ACHN (cell line): ENCODE results near the gene GRIN2C.
A peak's percentile ranks its signal among the peaks of the same experiment; 100 is the strongest.

Experiments used
- DNase-seq: peaks from one replicate; pipeline ENCODE4 v3.0.0-alpha.2; 2015
- in situ Hi-C: cut with HindIII; loops from 2 replicates; pipeline ENCODE4 v1.10.0; 2017; ENCODE audit warnings: low sequenced_read_pairs, low pct_ligation_motif_present, low pct_unique_long_range_greater_than_20kb

Gene GRIN2C

GRCh38 chr17:74833501-74834377, 25.9 kb downstream of the GRIN2C start:
- in situ Hi-C loops, result no loop called here
- DNase-seq, result peak; percentile 72

- in situ Hi-C loops, result no loop called here
- no peak for DNase-seq
Measured at GRCh38 chr17:74832421-74832820, 27.3 kb downstream of the GRIN2C start.

DNA sequence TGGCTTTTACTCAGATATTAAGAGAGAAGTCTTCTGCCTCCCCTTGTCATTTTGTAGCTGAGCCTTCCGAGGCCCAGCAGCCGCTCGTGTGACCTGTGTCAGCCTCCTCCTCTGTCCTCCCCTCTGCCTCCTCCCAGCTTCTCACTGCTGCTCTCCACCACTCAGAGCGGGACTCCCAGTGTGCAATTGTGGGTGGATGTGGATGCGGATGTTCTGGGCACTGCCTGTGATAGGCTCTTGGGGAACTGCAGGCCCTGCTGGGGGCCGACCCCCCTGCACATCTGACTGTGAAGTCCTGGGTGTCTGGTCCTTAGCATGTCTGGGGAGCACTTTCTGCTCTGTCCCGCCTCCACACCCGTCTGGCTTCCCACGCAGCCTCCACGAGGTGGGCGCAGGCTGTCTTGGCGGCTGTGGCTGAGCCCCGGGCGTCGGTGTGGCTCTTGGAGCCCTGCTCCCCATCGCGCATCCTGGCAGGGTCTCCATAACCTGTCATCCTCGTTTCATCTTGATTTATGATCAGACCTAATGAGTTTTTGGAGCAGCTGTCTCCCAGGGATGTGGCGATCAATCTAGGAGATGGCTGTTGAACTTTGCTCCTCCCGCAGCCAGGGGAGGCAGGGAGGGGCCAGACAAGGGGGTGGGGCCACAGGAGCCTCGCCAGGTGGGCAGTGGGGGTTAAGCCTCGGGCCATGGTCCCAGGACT, 28.1 kb downstream of the GRIN2C start:
- in situ Hi-C loops, result no loop called here
- DNase-seq, result no peak

GRCh38 chr17:74830861-74831260, 28.8 kb downstream of the GRIN2C start:
- no peak for DNase-seq
- in situ Hi-C loops, result no loop called here

DNA sequence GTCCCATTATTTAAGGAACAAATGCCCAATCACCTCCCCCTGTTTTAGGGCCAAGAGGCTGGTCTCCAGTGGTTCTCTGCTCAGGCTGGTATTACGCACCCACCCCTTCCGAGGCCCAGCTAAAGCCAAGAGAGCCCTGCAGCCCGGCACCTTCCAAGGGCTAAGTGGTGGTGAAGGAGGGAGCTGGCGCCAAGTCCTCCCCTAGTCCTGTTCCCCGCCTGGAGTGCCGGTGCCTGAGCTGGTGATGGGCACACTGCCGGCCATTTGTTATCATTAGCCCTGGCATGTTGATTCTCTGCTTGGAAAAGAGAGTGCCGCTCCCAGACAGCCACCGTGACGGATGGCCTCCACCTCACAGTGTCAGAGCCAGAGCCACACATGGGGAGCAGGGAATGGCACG, 31.9 kb downstream of the GRIN2C start:
- DNase-seq, result no peak
- in situ Hi-C loops, result no loop called here

- in situ Hi-C loops, result no loop called here
- no peak for DNase-seq
Measured at GRCh38 chr17:74825952-74826719, 33.5 kb downstream of the GRIN2C start.

DNA sequence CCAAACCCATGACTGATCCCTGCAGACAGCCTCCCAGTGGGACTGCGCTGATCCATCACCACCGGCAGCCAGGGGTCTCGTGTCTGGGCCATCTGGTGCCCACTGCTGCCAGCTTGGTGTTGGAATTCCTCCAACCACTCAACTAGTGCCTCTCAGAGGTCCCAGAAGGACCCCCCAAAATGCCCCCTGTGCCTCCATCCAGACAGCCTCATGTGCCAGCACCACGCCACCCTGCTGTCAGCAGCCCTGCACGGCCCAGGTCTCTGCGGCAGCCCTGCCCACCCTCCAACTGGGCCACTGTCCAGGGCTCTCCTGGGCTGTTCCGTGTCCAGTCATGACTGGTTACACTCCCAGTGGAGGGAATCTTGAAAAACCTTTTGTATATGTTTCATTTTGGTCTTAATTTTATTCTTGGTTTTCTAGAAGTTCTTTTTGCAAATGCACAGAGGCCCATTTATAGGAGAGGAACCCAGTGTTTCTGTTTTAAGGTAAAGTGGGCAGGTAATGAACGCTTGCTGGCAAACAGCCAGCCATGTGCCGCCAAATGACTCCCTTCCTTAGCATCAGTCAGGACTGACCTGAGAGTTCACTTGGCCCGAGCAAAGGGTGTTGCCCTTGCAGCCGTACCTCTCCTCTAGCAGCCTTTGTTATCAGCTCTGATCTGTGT, 34.6 kb downstream of the GRIN2C start:
- no peak for DNase-seq
- in situ Hi-C loops, result no loop called here

DNA sequence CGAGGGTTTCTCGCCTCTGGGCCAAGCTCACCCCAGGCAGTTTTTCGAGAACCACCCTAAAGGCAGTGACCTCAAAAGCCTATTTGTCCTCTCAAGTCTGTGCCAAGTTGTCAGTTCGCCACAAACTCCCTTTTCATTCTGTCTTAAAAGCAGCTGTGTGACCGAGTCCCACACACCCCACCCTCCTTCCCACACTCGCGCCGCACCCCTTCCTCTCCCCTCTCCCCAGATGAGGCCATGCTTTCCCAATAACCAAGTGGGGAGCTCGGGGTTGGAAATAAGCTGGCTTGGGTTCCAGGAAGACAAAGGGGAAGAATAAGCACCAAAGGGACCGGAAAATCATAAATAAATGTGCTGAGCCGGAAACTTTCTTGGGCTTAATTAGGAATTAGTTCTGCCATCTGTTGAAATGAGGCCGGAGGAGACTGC, 36.7 kb downstream of the GRIN2C start:
- no peak for DNase-seq
- in situ Hi-C loops, result no loop called here

DNA sequence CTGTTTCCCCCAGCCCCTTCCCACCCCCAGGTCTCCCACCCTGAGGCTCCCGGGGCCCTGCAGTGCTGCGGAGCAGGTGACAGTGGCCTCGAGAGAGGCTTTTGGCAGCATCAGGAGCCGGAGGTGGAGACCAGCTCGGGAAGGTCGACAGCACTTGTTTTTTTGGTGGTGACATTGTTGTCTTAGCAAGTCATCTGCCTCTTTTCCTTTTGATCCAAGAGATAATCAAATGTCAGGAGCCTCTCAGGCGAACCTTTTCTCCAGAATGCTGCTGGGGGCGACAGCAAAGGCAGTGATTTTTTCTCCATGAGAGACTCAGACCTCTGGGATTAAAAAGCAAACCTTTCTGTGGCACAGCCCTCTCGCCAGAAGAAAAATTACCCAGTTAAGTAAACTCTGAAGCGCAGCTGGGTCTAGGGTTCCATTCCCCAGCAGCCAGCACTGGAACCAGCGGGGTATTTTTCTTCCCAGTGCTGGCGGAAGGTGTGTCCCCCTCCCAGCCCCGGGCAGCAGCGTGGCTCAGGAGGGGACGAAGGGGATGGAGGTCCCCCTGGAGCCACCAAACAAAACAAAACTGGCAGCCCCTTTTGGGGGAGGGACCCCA, 37.2 kb downstream of the GRIN2C start:
- DNase-seq, result no peak
- in situ Hi-C loops, result no loop called here

- in situ Hi-C loops, result no loop called here
- DNase-seq, result no peak
Measured at GRCh38 chr17:74821655-74822334, 37.9 kb downstream of the GRIN2C start.

DNA sequence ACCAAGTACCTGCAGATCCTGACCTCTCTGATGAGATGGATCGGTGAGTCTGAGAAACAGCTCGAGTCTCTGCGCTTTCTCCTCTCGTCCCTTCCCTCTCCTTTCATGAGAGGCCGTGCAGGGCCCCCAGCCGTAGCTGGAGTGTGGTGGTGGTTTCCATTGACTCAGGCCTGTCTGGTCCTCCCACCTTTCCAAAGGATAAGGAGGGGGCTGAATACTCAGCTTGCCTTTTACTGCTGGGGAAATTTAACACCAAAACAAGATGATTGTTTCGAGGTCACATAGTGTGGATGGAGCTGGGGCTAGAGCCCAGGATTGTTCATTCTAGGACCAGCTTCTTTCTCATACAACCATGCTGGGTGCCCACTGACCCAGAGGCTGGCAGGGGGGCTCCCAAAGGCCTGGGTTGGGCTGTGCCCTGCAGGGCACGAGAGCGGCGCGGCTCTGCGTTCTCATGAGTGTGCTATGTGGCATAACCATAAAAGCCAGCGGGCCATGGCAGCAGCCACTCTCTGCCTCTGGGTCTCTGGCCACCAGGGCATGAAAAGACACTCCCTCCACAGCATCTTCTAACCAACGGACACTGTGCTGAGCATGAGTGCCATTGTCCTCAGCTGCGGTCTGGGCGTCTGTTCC, 39.8 kb downstream of the GRIN2C start:
- no peak for DNase-seq
- in situ Hi-C loops, result no loop called here

DNA sequence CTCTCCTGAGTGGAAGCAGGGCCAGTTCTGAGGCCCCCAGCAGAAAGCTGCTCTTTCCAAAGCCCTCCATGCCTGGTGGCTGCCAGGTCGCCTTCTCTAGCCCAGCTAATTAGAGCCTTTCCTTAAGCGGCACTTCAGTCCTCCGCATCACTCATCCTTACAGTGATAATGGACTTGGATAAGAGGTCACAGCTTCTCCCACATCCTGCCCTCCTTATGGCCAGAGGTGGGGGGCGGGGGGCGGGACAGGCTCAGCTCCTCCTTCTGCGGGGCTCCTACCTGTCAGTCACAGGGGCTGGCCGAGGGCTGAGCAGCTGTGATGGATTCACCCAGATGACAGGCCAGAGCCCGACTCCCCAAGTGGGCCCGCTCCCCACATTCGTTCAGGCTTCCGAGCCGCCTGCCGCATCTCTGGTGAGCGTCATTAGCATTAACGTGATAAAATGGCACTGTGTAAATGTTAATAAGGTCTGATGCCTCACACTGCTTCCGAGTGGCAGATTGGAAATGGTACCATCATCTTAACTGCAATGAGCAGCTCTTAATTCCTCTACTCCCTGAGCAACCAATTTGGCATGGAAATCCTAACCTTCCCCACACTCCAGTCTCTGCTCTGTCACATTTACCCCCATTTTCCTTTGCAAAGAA, 41.3 kb downstream of the GRIN2C start:
- in situ Hi-C loops, result no loop called here
- DNase-seq, result no peak

DNA sequence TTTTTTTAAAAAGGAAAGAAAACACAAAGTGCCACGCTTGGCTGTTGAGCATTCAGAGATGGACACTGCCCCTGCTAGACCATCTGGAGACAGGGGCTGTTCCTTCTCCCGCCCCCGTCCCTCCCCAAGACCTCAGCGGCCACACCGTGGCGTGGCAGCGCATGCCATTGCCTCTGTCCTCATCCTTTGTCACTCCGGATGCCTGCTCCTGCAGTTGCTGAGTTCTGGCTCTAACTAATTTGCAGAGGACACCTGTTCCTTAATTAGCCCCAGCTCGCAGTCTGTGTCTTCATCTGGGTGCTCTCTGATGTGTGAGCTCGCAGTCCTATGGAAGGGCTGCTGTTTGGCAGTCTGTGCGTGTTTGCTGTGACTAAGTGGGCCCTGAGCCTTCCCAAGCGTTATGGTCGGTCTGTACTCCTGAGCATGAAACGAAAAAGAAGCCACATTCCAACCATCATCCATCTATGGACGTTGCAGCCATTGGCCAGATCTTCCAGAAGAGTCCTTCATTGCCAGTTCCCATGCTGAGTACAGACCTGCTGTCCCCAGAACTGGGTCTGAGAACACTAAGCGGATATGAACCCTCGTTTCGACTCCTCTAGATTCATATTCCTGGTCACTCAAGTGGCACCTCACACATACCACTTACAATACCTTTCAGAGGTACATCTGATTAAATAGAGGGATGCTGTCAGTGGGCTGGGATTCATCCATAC, 42.6 kb downstream of the GRIN2C start:
- in situ Hi-C loops, result no loop called here
- no peak for DNase-seq

GRCh38 chr17:74815550-74816370, 43.9 kb downstream of the GRIN2C start:
- peak; percentile 21 for DNase-seq
- in situ Hi-C loops, result no loop called here

- no peak for DNase-seq
- in situ Hi-C loops, result no loop called here
Measured at GRCh38 chr17:74815067-74815466, 44.6 kb downstream of the GRIN2C start.

DNA sequence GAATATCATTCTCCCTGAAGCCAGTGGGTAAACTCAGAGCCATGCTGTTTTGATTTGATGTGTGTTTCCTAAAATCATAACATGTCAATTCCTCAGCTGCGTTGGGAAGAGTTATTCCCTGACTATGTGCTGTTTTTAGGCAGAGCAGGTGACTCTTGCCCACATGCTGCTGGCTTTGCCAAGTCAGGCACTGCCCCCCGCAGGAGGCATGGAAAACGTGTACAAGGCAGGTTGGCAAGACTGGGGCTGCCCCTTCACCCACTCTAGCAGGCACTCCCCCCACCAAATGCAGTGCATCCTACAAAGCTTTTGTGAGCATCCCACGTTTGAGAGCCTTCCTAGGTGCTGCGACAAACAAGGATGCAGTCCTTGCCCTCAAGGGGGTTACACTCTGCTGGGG, 45.2 kb downstream of the GRIN2C start:
- in situ Hi-C loops, result no loop called here
- DNase-seq, result peak; percentile 26
